ENCODE results near the gene ACP7.

Gene ACP7

DNA sequence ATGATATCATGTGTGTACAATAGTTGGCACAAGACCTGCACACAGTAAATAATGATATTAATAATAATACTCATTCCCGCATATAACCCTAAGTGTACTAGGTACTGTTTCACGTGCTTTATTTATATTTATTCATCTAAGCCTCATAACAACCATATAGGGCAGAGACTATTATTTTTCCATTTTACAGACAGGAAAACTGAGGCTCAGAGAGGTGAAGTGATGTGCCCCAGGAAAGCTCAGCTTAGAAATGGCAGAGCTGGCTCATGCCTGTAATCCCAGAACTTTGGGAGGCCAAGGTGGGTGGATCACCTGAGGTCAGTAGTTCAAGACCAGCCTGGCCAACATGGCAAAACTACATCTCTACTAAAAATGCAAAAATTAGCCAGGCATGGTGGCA, 13.6 kb downstream of the ACP7 start:
- Histone ChIP-seq H3K9me3 (no peaks in the 10 kb centered on the region), H3K4me3 (ENCODE audit: low read depth, low read length) (no peak overlapping the region), H3K27me3 (peaks cover 32% of the 10 kb centered on the region), H3K36me3 (no peaks in the 10 kb centered on the region), H3K4me1 (no peaks in the 10 kb centered on the region)
- TF ChIP-seq, protein P1, sequence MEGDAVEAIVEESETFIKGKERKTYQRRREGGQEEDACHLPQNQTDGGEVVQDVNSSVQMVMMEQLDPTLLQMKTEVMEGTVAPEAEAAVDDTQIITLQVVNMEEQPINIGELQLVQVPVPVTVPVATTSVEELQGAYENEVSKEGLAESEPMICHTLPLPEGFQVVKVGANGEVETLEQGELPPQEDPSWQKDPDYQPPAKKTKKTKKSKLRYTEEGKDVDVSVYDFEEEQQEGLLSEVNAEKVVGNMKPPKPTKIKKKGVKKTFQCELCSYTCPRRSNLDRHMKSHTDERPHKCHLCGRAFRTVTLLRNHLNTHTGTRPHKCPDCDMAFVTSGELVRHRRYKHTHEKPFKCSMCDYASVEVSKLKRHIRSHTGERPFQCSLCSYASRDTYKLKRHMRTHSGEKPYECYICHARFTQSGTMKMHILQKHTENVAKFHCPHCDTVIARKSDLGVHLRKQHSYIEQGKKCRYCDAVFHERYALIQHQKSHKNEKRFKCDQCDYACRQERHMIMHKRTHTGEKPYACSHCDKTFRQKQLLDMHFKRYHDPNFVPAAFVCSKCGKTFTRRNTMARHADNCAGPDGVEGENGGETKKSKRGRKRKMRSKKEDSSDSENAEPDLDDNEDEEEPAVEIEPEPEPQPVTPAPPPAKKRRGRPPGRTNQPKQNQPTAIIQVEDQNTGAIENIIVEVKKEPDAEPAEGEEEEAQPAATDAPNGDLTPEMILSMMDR (IDR thresholded peaks at IDR 0.05; ENCODE audit: low read depth, low read length) = no peak
- no peak for DNase-seq

DNA sequence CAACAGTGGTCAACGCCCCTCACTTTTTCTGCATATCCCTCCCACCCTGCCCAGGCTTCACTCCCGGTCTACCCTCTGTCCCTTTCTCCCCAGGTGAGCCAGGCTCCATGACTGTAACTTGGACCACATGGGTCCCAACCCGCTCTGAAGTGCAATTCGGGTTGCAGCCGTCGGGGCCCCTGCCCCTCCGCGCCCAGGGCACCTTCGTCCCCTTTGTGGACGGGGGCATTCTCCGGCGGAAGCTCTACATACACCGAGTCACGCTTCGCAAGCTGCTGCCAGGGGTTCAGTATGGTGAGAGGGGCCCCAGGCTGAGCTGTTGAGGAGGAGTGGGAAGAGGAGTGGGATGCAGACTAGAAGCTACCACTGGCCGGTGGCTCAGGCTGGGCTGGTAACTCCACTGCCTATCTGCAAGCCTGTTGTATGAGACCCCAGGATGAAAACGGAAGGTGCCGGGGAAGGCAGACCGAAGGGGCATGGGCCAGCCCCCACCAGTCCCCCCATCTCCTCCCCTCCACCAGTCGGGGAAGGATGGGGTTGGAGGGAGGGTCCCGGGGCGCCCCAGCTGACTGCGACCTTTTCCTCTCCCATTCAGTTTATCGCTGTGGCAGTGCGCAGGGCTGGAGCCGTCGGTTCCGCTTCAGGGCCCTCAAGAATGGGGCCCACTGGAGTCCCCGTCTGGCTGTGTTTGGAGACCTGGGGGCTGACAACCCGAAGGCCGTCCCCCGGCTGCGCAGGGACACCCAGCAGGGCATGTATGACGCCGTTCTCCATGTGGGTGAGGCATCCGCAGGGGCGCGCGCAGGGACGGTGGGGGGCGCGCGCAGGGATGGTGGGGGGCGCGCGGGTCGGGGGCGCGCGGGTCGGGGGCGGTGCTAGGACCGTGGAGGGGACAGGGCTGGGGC, 14.4 kb downstream of the ACP7 start:
- Histone ChIP-seq H3K4me1 (no peaks in the 10 kb centered on the region), H3K9me3 (no peaks in the 10 kb centered on the region), H3K36me3 (no peaks in the 10 kb centered on the region), H3K27me3 (peaks cover 31% of the 10 kb centered on the region), H3K4me3 (ENCODE audit: low read depth, low read length) (no peak overlapping the region)
- DNase-seq = no peak
- TF ChIP-seq, protein P1 (IDR thresholded peaks at IDR 0.05; ENCODE audit: low read depth, low read length) = no peak

DNA sequence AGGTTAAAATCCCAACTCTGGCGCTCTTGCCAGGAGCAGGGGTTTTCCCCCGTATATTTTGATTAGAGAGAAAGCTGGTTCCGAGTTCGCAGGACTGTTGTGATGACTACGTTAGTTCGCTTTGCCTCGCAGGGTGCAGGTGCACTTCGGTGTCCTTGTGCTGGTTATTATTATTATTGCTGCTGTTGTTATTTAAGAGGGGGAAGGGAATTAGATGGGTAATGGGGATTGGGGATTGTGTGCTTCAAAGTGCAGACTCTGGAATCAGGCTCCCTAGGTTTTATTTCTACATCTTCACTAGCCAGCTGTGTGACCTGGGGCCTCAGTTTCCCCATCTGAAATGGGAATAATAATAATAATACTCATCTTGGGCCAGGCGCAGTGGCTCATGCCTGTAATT, 15.2 kb downstream of the ACP7 start:
- no peak overlapping the region for H3K4me3 ChIP-seq (ENCODE audit: low read depth, low read length)
- TF ChIP-seq, protein P1 (IDR thresholded peaks at IDR 0.05; ENCODE audit: low read depth, low read length) = no peak
- no peaks in the 10 kb centered on the region for H3K9me3 ChIP-seq
- no peak for DNase-seq
- H3K4me1 ChIP-seq = no peaks in the 10 kb centered on the region
- H3K36me3 ChIP-seq = no peaks in the 10 kb centered on the region
- H3K27me3 ChIP-seq = peaks cover 25% of the 10 kb centered on the region

DNA sequence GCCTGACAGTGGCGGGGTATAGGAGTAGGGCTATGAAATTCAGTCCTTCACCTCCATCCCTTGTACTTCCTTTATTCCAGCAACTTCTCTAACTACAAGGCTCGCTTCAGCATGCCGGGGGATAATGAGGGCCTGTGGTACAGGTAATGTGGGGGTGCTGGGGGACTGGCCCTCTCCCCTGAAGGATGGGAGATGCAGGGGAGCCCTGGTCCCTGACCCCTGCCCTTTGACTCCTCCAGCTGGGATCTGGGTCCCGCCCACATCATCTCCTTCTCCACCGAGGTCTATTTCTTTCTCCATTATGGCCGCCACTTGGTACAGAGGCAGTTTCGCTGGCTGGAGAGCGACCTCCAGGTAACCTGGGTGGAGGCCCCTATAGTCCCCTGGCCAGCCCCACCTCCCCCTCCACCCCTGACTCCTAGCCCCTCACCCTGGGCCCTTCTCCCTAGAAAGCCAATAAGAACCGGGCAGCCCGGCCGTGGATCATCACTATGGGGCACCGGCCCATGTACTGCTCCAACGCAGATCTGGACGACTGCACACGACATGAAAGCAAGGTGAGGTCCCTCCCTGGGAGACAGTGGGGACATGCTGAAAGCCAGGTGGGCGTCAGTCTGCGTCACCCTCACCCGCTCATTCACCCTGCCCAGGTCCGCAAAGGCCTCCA, 16.5 kb downstream of the ACP7 start:
- no peaks in the 10 kb centered on the region for H3K9me3 ChIP-seq
- no peaks in the 10 kb centered on the region for H3K4me1 ChIP-seq
- DNase-seq = no peak
- TF ChIP-seq, protein P1 (IDR thresholded peaks at IDR 0.05; ENCODE audit: low read depth, low read length) = no peak
- H3K27me3 ChIP-seq = peaks cover 19% of the 10 kb centered on the region
- H3K36me3 ChIP-seq = no peaks in the 10 kb centered on the region
- H3K4me3 ChIP-seq (ENCODE audit: low read depth, low read length) = no peak overlapping the region

DNA sequence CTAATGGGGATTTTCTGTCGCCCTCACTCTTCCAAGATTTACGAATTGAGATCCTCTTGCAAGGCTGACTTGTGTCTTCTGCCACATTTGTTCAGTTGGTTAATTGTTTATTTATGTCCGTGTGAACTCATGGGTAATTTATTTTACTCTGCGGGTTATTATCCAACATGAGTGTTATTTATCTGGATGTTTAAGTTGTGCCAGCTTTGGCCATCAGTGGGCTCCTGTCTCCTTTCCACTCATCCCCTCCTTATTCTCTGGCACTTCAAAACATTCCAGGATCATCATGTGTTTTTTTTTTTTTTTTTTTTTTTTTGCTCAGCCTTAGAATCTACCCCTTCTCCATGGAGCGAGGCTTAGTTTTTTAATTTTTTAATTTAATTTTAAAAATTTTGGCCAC, 19.0 kb downstream of the ACP7 start:
- TF ChIP-seq, protein P1 (IDR thresholded peaks at IDR 0.05; ENCODE audit: low read depth, low read length) = no peak
- Histone ChIP-seq H3K36me3 (no peaks in the 10 kb centered on the region), H3K9me3 (no peaks in the 10 kb centered on the region), H3K4me1 (no peaks in the 10 kb centered on the region), H3K4me3 (ENCODE audit: low read depth, low read length) (no peak overlapping the region), H3K27me3 (peaks cover 6% of the 10 kb centered on the region; the same call in 1 of the 2 replicates)
- DNase-seq = no peak

DNA sequence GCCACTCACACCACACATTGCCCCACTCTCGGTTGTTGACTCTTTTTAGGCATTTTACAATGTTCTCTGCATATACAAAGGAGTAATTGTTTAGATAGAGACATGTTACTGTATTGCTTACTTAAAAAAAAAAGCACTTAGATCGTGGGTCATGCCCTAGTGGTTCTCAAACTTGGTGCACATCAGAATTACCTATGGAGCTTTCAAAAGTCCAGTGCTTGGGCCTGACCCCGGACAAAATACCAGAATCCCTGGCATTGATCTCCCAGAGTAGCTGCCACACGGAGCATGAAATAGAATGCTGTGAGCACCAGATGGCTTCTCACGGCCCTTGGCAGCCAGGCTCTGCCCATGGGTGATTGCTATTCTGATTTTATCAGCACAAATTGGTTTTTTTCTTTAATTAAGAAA, 20.0 kb downstream of the ACP7 start:
- no peaks in the 10 kb centered on the region for H3K9me3 ChIP-seq
- no peaks in the 10 kb centered on the region for H3K4me1 ChIP-seq
- no peak for DNase-seq
- no peak overlapping the region for H3K4me3 ChIP-seq (ENCODE audit: low read depth, low read length)
- H3K36me3 ChIP-seq = no peaks in the 10 kb centered on the region
- H3K27me3 ChIP-seq = no peaks in the 10 kb centered on the region
- TF ChIP-seq, protein P1 (IDR thresholded peaks at IDR 0.05; ENCODE audit: low read depth, low read length) = no peak

Measured in BE2C (cell line).